A549 (cell line): ENCODE data around the gene HBG2. TPM values are rescaled to one million over a fixed set of nuclear protein-coding genes. Genes with fewer than 3 reads are reported as not detected.

Source experiments
- ATAC-seq, 2 experiments: fragments of 200-7000 bp in 1 of 2; fragments of >200 bp in 1 of 2; cut with Nextera tagmentation in 1 of 2; cut with Tn5 transposase in 1 of 2; 3 replicates each; pipeline versions ENCODE4 v1.8.0 to v1.9.1; 2018 to 2020; ENCODE audit warnings: mild to moderate bottlenecking in 1 of 2, moderate library complexity in 1 of 2
- CTCF ChIA-PET: fragments of 300-600 bp; sonication (Branson Sonifier 250); formaldehyde crosslinking; extraction: SDS; loops from one replicate; lab custom pipeline; 2021; ENCODE audit warnings: antibody characterized with exemption, inconsistent platforms; lab: Yijun Ruan, JAX
- POLR2A ChIA-PET: fragments of 350-600 bp; formaldehyde crosslinking; extraction: SDS; loops from one replicate; lab custom pipeline; 2021; ENCODE audit warnings: antibody characterized with exemption, inconsistent platforms; lab: Yijun Ruan, JAX
- DNase-seq, 2 experiments: peaks; one replicate each; pipeline versions ENCODE4 v3.0.0 to v3.0.0-alpha.2; 2011 to 2016; ENCODE audit warnings: low read depth in 1 of 2, low spot score in 1 of 2
- FAIRE-seq: peaks from 2 replicates; lab custom pipeline; 2011; peaks lifted over from hg19 to GRCh38; lab: Jason Lieb, UNC
- H3K27ac ChIP-seq, 2 experiments: fragments of >200 bp; sonication (Bioruptor Twin); formaldehyde crosslinking; 3 replicates each; pipeline ENCODE4 v1.5.1; 2016 to 2017
- H3K4me1 ChIP-seq: fragments of >200 bp; sonication (Bioruptor Twin); formaldehyde crosslinking; 3 replicates; pipeline ENCODE4 v1.6.1; 2016
- H3K4me2 ChIP-seq: fragments of >200 bp; sonication (Bioruptor Twin); formaldehyde crosslinking; 3 replicates; pipeline ENCODE4 v1.6.1; 2016
- H3K4me3 ChIP-seq: fragments of >200 bp; sonication (Bioruptor Twin); formaldehyde crosslinking; 3 replicates; pipeline ENCODE4 v1.5.1; 2016
- H3K9me3 ChIP-seq: fragments of >200 bp; sonication (Bioruptor Twin); formaldehyde crosslinking; 3 replicates; pipeline ENCODE4 v1.6.1; 2016
- CBX8 ChIP-seq: fragments of 200-600 bp; sonication (generic); IDR thresholded peaks from 2 replicates; pipeline ENCODE4 v1.6.1; 2016
- CEBPB ChIP-seq, 2 experiments: fragments of >200 bp in 1 of 2; sonication (Bioruptor Twin) in 1 of 2; formaldehyde crosslinking in 1 of 2; IDR thresholded peaks; 2 replicates each; pipeline ENCODE4 v1.6.1; 2012 to 2016
- CHD2 ChIP-seq: fragments of 150-350 bp; IDR thresholded peaks from 2 replicates; pipeline ENCODE4 v1.6.1; 2014; ENCODE audit warnings: low read length; ENCODE audit not compliant: partially characterized antibody
- E2F6 ChIP-seq: IDR thresholded peaks from 2 replicates; pipeline ENCODE4 v1.6.1; 2012; ENCODE audit warnings: low read depth, borderline replicate concordance
- ESRRA ChIP-seq: fragments of 150-350 bp; IDR thresholded peaks from 2 replicates; pipeline ENCODE4 v1.6.1; 2014; ENCODE audit warnings: mild to moderate bottlenecking, low read length, borderline replicate concordance
- FOSL2 ChIP-seq, 2 experiments: fragments of 450-650 bp in 1 of 2; fragments of >200 bp in 1 of 2; sonication (Bioruptor Twin) in 1 of 2; formaldehyde crosslinking; IDR thresholded peaks; 2 replicates each; pipeline versions ENCODE4 v1.5.0 to v1.6.1; 2016 to 2020; ENCODE audit warnings: mild to moderate bottlenecking in 1 of 2, moderate library complexity in 1 of 2
- GATA3 ChIP-seq: IDR thresholded peaks from 2 replicates; pipeline ENCODE4 v1.6.1; 2012; ENCODE audit warnings: borderline replicate concordance
- HMGXB4 ChIP-seq: fragments of 250-450 bp; sonication (Bioruptor Pico); IDR thresholded peaks from 2 replicates; pipeline ENCODE4 v1.5.0; 2021; ENCODE audit warnings: mild to moderate bottlenecking, moderate library complexity, borderline replicate concordance
- JUN ChIP-seq, 2 experiments: fragments of >200 bp; sonication (Bioruptor Twin); formaldehyde crosslinking; IDR thresholded peaks; 2 replicates in 1 of 2; 3 replicates in 1 of 2; pipeline ENCODE4 v1.6.1; 2016 to 2017
- KDM5A ChIP-seq: fragments of 200-600 bp; sonication (generic); IDR thresholded peaks from 2 replicates; pipeline ENCODE4 v1.6.1; 2016; ENCODE audit warnings: antibody characterized with exemption, mild to moderate bottlenecking
- MAFK ChIP-seq: fragments of 450-650 bp; IDR thresholded peaks from 2 replicates; pipeline ENCODE4 v1.6.1; 2014; ENCODE audit not compliant: partially characterized antibody
- MAZ ChIP-seq: fragments of 150-350 bp; IDR thresholded peaks from 2 replicates; pipeline ENCODE4 v1.6.1; 2014; ENCODE audit warnings: antibody characterized with exemption, low read depth, low read length, borderline replicate concordance
- MYC ChIP-seq: IDR thresholded peaks from 2 replicates; pipeline ENCODE4 v1.6.1; 2012; ENCODE audit warnings: mild to moderate bottlenecking, inconsistent platforms, low read length, improper control_type of control experiment, borderline replicate concordance
- NPAS2 ChIP-seq: fragments of 250-450 bp; sonication (Bioruptor Pico); IDR thresholded peaks from 2 replicates; pipeline ENCODE4 v1.8.0; 2022; ENCODE audit warnings: mild to moderate bottlenecking, moderate library complexity, borderline replicate concordance
- PBX3 ChIP-seq: IDR thresholded peaks from 2 replicates; pipeline ENCODE4 v1.6.1; 2012
- RCOR1 ChIP-seq: fragments of 150-350 bp; IDR thresholded peaks from 2 replicates; pipeline ENCODE4 v1.6.1; 2014; ENCODE audit warnings: antibody characterized with exemption, low read length, low read depth
- REST ChIP-seq: fragments of 200-600 bp; sonication (generic); IDR thresholded peaks from 2 replicates; pipeline ENCODE4 v1.6.1; 2016; ENCODE audit warnings: antibody characterized with exemption, mild to moderate bottlenecking, moderate library complexity
- SREBF2 ChIP-seq: fragments of 450-650 bp; IDR thresholded peaks from 2 replicates; pipeline ENCODE4 v1.6.1; 2014; ENCODE audit warnings: mild to moderate bottlenecking, moderate library complexity
- TFCP2L1 ChIP-seq: fragments of 250-450 bp; sonication (Bioruptor Pico); IDR thresholded peaks from 2 replicates; pipeline ENCODE4 v1.5.0; 2021; ENCODE audit warnings: mild to moderate bottlenecking
- ZC3H11A ChIP-seq: fragments of 450-650 bp; IDR thresholded peaks from 2 replicates; pipeline ENCODE4 v1.6.1; 2014; ENCODE audit warnings: antibody characterized with exemption, mild to moderate bottlenecking
- ZFP36 ChIP-seq: fragments of 450-650 bp; IDR thresholded peaks from 2 replicates; pipeline ENCODE4 v1.6.1; 2014; ENCODE audit warnings: borderline replicate concordance; ENCODE audit not compliant: partially characterized antibody
- ZNF302 ChIP-seq: fragments of 250-450 bp; sonication (Bioruptor Pico); IDR thresholded peaks from 2 replicates; pipeline ENCODE4 v1.9.0; 2021; ENCODE audit warnings: inconsistent platforms, mild to moderate bottlenecking, moderate library complexity
- ZSCAN20 ChIP-seq: fragments of 250-450 bp; sonication (Bioruptor Pico); IDR thresholded peaks from 2 replicates; pipeline ENCODE4 v1.8.0; 2022; ENCODE audit warnings: mild to moderate bottlenecking, moderate library complexity
- WGBS: methylation state at CpG from one replicate; pipeline ENCODE4 v1.1.6; 2017; ENCODE audit errors: missing lambda C conversion rate; 5-methylcytosine and 5-hydroxymethylcytosine counted together
- polyA plus RNA-seq, 4 experiments: library from polyadenylated mRNA; depleted of rRNA in 3 of 4; stranded (reverse); fragments of >200 nt; fragmentation: RNase III in 1 of 4; extraction: RNeasy Plus Mini Kit Qiagen cat#74134 plus additional on column Dnase treatment in 1 of 4; gene quantifications; 2 replicates in 3 of 4; 3 replicates in 1 of 4; pipeline ENCODE4 v1.2.3, GENCODE V29; 2011 to 2017

Gene HBG2
- polyA plus RNA-seq, 2 of the 4 experiments (the other 2 are of a cell fraction): not detected

GRCh38 chr11:5288906-5289550, 34.4 kb upstream of the HBG2 start (continued):
- TF ChIP-seq GATA3: no peak
- no peak for TF ChIP-seq SREBF2
- no peak for TF ChIP-seq RCOR1
- no peak for TF ChIP-seq ZNF302

- no peaks in the 10 kb centered on the region for H3K4me1 ChIP-seq
- ATAC-seq: no peak
- H3K9me3 ChIP-seq: no peaks in the 10 kb centered on the region
- H3K4me3 ChIP-seq: no peak overlapping the region
- POLR2A ChIA-PET: no interaction called here
- CTCF ChIA-PET: interaction anchor here (0.7 to 3.9 kb wide), 4 partner anchors 10 to 163 kb away, joined by 3 to 44 read pairs (median 4); no protein-coding TSS in a partner anchor
- no peak for TF ChIP-seq PBX3
- no peak for TF ChIP-seq ZC3H11A
- no peak for TF ChIP-seq ZFP36
- TF ChIP-seq REST: no peak
- no peak for TF ChIP-seq MAZ
- no peak for TF ChIP-seq MYC
- TF ChIP-seq KDM5A: no peak
- TF ChIP-seq ESRRA: no peak
- no peak for TF ChIP-seq TFCP2L1 (CRISPR knock-in tag)
- no peak for TF ChIP-seq GATA3
- no peak for TF ChIP-seq NPAS2 (CRISPR knock-in tag)
- TF ChIP-seq ZSCAN20 (CRISPR knock-in tag): no peak
- TF ChIP-seq E2F6: no peak
- TF ChIP-seq JUN (IDR thresholded peaks at IDR 0.05): no peak
- no peak for TF ChIP-seq HMGXB4 (CRISPR knock-in tag)
- no peak for TF ChIP-seq FOSL2 (IDR thresholded peaks at IDR 0.05)
- TF ChIP-seq FOSL2 (CRISPR knock-in tag; IDR thresholded peaks at IDR 0.05): no peak
- no peak for TF ChIP-seq CEBPB (IDR thresholded peaks at IDR 0.05)
- no peak for TF ChIP-seq MAFK
- TF ChIP-seq CBX8: no peak
- no peak for TF ChIP-seq CHD2
- TF ChIP-seq, all 56 proteins: peak for 0
- Histone ChIP-seq H3K27ac (no peak overlapping the region), H3K4me2 (no peak overlapping the region)
- no peak for DNase-seq
- FAIRE-seq: no peak
- 63% methylated on average over 7 of the region's 7 CpGs for WGBS
These were observed 33.7 kb upstream of the HBG2 start for GRCh38 chr11:5288108-5288905.
